HEK293 (cell line): ENCODE measurements around the gene CHID1.

ENCODE experiments used
- CTCF ChIA-PET: fragments of 350-600 bp; formaldehyde crosslinking; extraction: SDS; loops from one replicate; lab custom pipeline; 2021; ENCODE audit warnings: antibody characterized with exemption; lab: Yijun Ruan, JAX
- POLR2A ChIA-PET: fragments of 300-600 bp; formaldehyde crosslinking; extraction: SDS; loops from one replicate; lab custom pipeline; 2020; ENCODE audit warnings: antibody characterized with exemption, inconsistent platforms; lab: Yijun Ruan, JAX
- H3K27ac ChIP-seq: fragments of 200-500 bp; sonication (Bioruptor generic); 2 replicates; pipeline ENCODE4 v1.5.1; 2014; ENCODE audit warnings: low read depth, low read length, control low read depth, inconsistent platforms; ENCODE audit errors: extremely low read depth
- H3K36me3 ChIP-seq, 2 experiments: fragments of 200-500 bp in 1 of 2; sonication (Bioruptor generic) in 1 of 2; 1 replicate in 1 of 2; 2 replicates in 1 of 2; pipeline ENCODE4 v1.5.1; 2014 to 2017; ENCODE audit warnings: inconsistent platforms in 2 of 2, low read length in 2 of 2; ENCODE audit not compliant: control insufficient read depth in 2 of 2, insufficient read depth in 1 of 2
- H3K4me1 ChIP-seq: fragments of 200-500 bp; sonication (Bioruptor generic); 2 replicates; pipeline ENCODE4 v1.5.1; 2014; ENCODE audit warnings: mild to moderate bottlenecking, low read length, inconsistent platforms; ENCODE audit not compliant: control insufficient read depth, insufficient read depth
- H3K4me3 ChIP-seq: 2 replicates; pipeline ENCODE4 v1.5.1; 2011; ENCODE audit warnings: low read depth, mild to moderate bottlenecking, control low read depth, low read length, moderate library complexity
- H3K9me3 ChIP-seq: fragments of 200-500 bp; sonication (Bioruptor generic); 2 replicates; pipeline ENCODE4 v1.5.1; 2014; ENCODE audit warnings: low read depth, low read length, inconsistent platforms; ENCODE audit not compliant: control insufficient read depth, insufficient read depth
- EGR2 ChIP-seq: fragments of 450-650 bp; formaldehyde crosslinking; IDR thresholded peaks from 2 replicates; pipeline ENCODE4 v1.5.1; 2016; ENCODE audit warnings: low read depth, missing biosample characterization, missing genetic modification characterization
- GLI2 ChIP-seq: fragments of 450-650 bp; formaldehyde crosslinking; IDR thresholded peaks from 2 replicates; pipeline ENCODE4; 2017; ENCODE audit warnings: missing biosample characterization, missing genetic modification characterization, low read depth, borderline replicate concordance
- GLI4 ChIP-seq: fragments of 450-650 bp; formaldehyde crosslinking; IDR thresholded peaks from 2 replicates; pipeline ENCODE4 v1.5.1; 2016; ENCODE audit warnings: missing biosample characterization, missing genetic modification characterization
- IKZF3 ChIP-seq: fragments of 450-650 bp; IDR thresholded peaks from 2 replicates; pipeline ENCODE4 v1.5.0; 2018; ENCODE audit warnings: missing biosample characterization, mild to moderate bottlenecking, missing genetic modification characterization, moderate library complexity
- KLF1 ChIP-seq: fragments of 450-650 bp; formaldehyde crosslinking; IDR thresholded peaks from 2 replicates; pipeline ENCODE4 v1.5.1; 2016; ENCODE audit warnings: missing biosample characterization, missing genetic modification characterization
- MEIS1 ChIP-seq: sonication (generic); formaldehyde crosslinking; IDR thresholded peaks from 2 replicates; pipeline ENCODE4 v1.8.1; 2022; ENCODE audit warnings: missing genetic modification reagents, mild to moderate bottlenecking, borderline replicate concordance
- SP3 ChIP-seq: fragments of 450-650 bp; formaldehyde crosslinking; IDR thresholded peaks from 2 replicates; pipeline ENCODE4 v1.5.1; 2016; ENCODE audit warnings: missing biosample characterization, missing genetic modification characterization
- YY2 ChIP-seq: fragments of 450-650 bp; formaldehyde crosslinking; IDR thresholded peaks from 2 replicates; pipeline ENCODE4 v1.5.1; 2016; ENCODE audit warnings: missing biosample characterization, missing genetic modification characterization
- ZNF138 ChIP-seq: fragments of 450-650 bp; formaldehyde crosslinking; IDR thresholded peaks from 2 replicates; pipeline ENCODE4 v1.5.1; 2016; ENCODE audit warnings: missing biosample characterization, missing genetic modification characterization, borderline replicate concordance
- ZNF155 ChIP-seq: fragments of 450-650 bp; formaldehyde crosslinking; IDR thresholded peaks from 2 replicates; pipeline ENCODE4 v1.5.1; 2016; ENCODE audit warnings: missing biosample characterization, missing genetic modification characterization
- ZNF175 ChIP-seq: fragments of 450-650 bp; formaldehyde crosslinking; IDR thresholded peaks from 2 replicates; pipeline ENCODE4 v1.5.1; 2016; ENCODE audit warnings: missing biosample characterization, missing genetic modification characterization
- ZNF18 ChIP-seq: fragments of 450-650 bp; formaldehyde crosslinking; IDR thresholded peaks from 2 replicates; pipeline ENCODE4 v1.5.1; 2016; ENCODE audit warnings: missing biosample characterization, missing genetic modification characterization
- ZNF280D ChIP-seq: fragments of 450-650 bp; formaldehyde crosslinking; IDR thresholded peaks from 2 replicates; pipeline ENCODE4 v1.5.1; 2016; ENCODE audit warnings: missing biosample characterization, missing genetic modification characterization
- ZNF433 ChIP-seq: fragments of 450-650 bp; formaldehyde crosslinking; IDR thresholded peaks from 2 replicates; pipeline ENCODE4 v1.5.1; 2016; ENCODE audit warnings: missing biosample characterization, missing genetic modification characterization, low read depth
- ZNF510 ChIP-seq: fragments of 450-650 bp; formaldehyde crosslinking; IDR thresholded peaks from 2 replicates; pipeline ENCODE4 v1.5.1; 2018; ENCODE audit warnings: mild to moderate bottlenecking, missing genetic modification characterization, missing biosample characterization; ENCODE audit not compliant: insufficient replicate concordance
- ZNF530 ChIP-seq: fragments of 450-650 bp; formaldehyde crosslinking; IDR thresholded peaks from 2 replicates; pipeline ENCODE4 v1.5.1; 2016; ENCODE audit warnings: low read depth, missing biosample characterization, missing genetic modification characterization
- ZNF585B ChIP-seq: fragments of 450-650 bp; formaldehyde crosslinking; IDR thresholded peaks from 2 replicates; pipeline ENCODE4 v1.5.1; 2016; ENCODE audit warnings: missing biosample characterization, missing genetic modification characterization
- ZNF639 ChIP-seq: fragments of 450-650 bp; formaldehyde crosslinking; IDR thresholded peaks from 2 replicates; pipeline ENCODE4 v1.5.1; 2016; ENCODE audit warnings: missing biosample characterization, missing genetic modification characterization
- ZNF776 ChIP-seq: fragments of 450-650 bp; formaldehyde crosslinking; IDR thresholded peaks from 2 replicates; pipeline ENCODE4 v1.5.0; 2017; ENCODE audit warnings: missing biosample characterization, missing genetic modification characterization, borderline replicate concordance
- TF ChIP-seq, protein P1 (sequence below): fragments of 450-650 bp; formaldehyde crosslinking; IDR thresholded peaks from 2 replicates; pipeline ENCODE4 v1.5.1; 2016; ENCODE audit warnings: missing biosample characterization, missing genetic modification characterization
- TF ChIP-seq, protein P2 (sequence below): fragments of 450-650 bp; formaldehyde crosslinking; IDR thresholded peaks from 2 replicates; pipeline ENCODE4 v1.5.1; 2016; ENCODE audit warnings: missing biosample characterization, missing genetic modification characterization, low read depth

The CHID1 gene

DNA sequence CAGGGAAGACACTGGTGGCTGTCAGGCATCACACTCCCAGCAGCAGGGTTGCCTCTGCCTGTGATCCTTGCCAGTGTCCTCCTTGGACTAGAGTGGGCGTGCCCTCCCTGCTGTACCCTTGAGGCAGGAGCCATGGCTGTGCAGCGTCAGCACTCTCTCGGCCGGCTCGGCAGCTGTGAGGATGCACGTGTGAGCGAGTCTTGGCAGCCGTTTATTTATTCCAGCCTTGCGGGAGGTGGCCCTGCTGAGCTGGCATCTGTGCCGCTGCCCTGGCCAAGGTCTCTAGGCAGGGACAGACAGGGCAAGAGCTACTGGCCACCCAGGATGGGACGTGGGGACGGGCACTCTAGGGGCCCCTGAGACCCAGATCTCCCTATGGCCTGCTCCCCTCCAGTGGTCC lies 34.1 kb downstream of the CHID1 start:
- Histone ChIP-seq H3K36me3 (peaks cover 0 to 58% of the 10 kb centered on the region in 2 experiments; a peak in 2 of 3 replicates), H3K4me1 (no peaks in the 10 kb centered on the region), H3K9me3 (no peaks in the 10 kb centered on the region), H3K27ac (no peak overlapping the region), H3K4me3 (no peak overlapping the region)
- TF ChIP-seq, protein P1, sequence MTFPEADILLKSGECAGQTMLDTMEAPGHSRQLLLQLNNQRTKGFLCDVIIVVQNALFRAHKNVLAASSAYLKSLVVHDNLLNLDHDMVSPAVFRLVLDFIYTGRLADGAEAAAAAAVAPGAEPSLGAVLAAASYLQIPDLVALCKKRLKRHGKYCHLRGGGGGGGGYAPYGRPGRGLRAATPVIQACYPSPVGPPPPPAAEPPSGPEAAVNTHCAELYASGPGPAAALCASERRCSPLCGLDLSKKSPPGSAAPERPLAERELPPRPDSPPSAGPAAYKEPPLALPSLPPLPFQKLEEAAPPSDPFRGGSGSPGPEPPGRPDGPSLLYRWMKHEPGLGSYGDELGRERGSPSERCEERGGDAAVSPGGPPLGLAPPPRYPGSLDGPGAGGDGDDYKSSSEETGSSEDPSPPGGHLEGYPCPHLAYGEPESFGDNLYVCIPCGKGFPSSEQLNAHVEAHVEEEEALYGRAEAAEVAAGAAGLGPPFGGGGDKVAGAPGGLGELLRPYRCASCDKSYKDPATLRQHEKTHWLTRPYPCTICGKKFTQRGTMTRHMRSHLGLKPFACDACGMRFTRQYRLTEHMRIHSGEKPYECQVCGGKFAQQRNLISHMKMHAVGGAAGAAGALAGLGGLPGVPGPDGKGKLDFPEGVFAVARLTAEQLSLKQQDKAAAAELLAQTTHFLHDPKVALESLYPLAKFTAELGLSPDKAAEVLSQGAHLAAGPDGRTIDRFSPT (tag by site-specific recombination) = 0 out of 2 replicates have a peak, but pooled peaks have one; percentile 31
- no peak for TF ChIP-seq ZNF639
- CTCF ChIA-PET = no interaction called here
- POLR2A ChIA-PET = no interaction called here

- H3K4me1 ChIP-seq = no peaks in the 10 kb centered on the region
- ChIA-PET CTCF (no interaction called here), POLR2A (no interaction called here)
- TF ChIP-seq ZNF138 = no peak
- TF ChIP-seq EGR2 = 0 out of 2 replicates have a peak, but pooled peaks have one; percentile 8
- H3K36me3 ChIP-seq = peaks cover 0 to 59% of the 10 kb centered on the region in 2 experiments; a peak in 2 of 3 replicates
- no peak overlapping the region for H3K27ac ChIP-seq
- H3K4me3 ChIP-seq = no peak overlapping the region
- no peaks in the 10 kb centered on the region for H3K9me3 ChIP-seq
Observed at GRCh38 chr11:875769-876301, 34.8 kb downstream of the CHID1 start.

GRCh38 chr11:875203-875602 lies 35.4 kb downstream of the CHID1 start:
- Histone ChIP-seq H3K27ac (no peak overlapping the region), H3K4me1 (no peaks in the 10 kb centered on the region), H3K36me3 (peaks cover 0 to 53% of the 10 kb centered on the region in 2 experiments; a peak in 2 of 3 replicates), H3K9me3 (no peaks in the 10 kb centered on the region), H3K4me3 (no peak overlapping the region)
- CTCF ChIA-PET = interaction anchor here (0.7 kb wide), 1 partner anchor 176 kb away, joined by 3 read pairs; no protein-coding TSS in a partner anchor
- POLR2A ChIA-PET = no interaction called here
- TF ChIP-seq ZNF18 = no peak
- TF ChIP-seq ZNF585B = no peak
- no peak for TF ChIP-seq GLI2
- no peak for TF ChIP-seq ZNF776 (tag by site-specific recombination)
- no peak for TF ChIP-seq IKZF3 (tag by site-specific recombination)
- TF ChIP-seq ZNF280D = no peak
- TF ChIP-seq ZNF530 = no peak
- no peak for TF ChIP-seq ZNF175 (tag by site-specific recombination)
- no peak for TF ChIP-seq GLI4 (tag by site-specific recombination)
- no peak for TF ChIP-seq SP3 (tag by site-specific recombination)
- TF ChIP-seq KLF1 (tag by site-specific recombination) = no peak
- no peak for TF ChIP-seq ZNF433
- TF ChIP-seq, protein P2, sequence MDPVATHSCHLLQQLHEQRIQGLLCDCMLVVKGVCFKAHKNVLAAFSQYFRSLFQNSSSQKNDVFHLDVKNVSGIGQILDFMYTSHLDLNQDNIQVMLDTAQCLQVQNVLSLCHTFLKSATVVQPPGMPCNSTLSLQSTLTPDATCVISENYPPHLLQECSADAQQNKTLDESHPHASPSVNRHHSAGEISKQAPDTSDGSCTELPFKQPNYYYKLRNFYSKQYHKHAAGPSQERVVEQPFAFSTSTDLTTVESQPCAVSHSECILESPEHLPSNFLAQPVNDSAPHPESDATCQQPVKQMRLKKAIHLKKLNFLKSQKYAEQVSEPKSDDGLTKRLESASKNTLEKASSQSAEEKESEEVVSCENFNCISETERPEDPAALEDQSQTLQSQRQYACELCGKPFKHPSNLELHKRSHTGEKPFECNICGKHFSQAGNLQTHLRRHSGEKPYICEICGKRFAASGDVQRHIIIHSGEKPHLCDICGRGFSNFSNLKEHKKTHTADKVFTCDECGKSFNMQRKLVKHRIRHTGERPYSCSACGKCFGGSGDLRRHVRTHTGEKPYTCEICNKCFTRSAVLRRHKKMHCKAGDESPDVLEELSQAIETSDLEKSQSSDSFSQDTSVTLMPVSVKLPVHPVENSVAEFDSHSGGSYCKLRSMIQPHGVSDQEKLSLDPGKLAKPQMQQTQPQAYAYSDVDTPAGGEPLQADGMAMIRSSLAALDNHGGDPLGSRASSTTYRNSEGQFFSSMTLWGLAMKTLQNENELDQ (tag by site-specific recombination) = no peak
- TF ChIP-seq ZNF155 = no peak
- TF ChIP-seq MEIS1 (CRISPR knock-in tag) = no peak
- no peak for TF ChIP-seq ZNF510 (tag by site-specific recombination)
- TF ChIP-seq YY2 (tag by site-specific recombination) = no peak
